ENCODE data around the gene TNRC6C. TPM values are rescaled to one million over a fixed set of nuclear protein-coding genes. Genes with fewer than 3 reads are reported as not detected.
"Not testable (repeated sequence)": the region's sequence is repeated elsewhere in the genome, so short reads cannot be mapped to it uniquely, and the experiment has no call there.

TNRC6C gene
- total and polyA plus RNA-seq, 10 donors, result 1.7 to 37.0 (median 18.3) TPM

- Histone ChIP-seq H3K9me3 (no peaks in the 10 kb centered on the region), H3K27ac (no peak overlapping the region), H3K36me3 (peaks cover 12 to 99% (median 69%) of the 10 kb centered on the region in 6 donors), H3K27me3 (replicated peaks in 1 of 7) (no peaks in the 10 kb centered on the region), H3K4me3 (no peak overlapping the region), H3K4me1 (no peaks in the 10 kb centered on the region)
- TF ChIP-seq POLR2A (IDR thresholded peaks at IDR 0.05) (no peak), POLR2AphosphoS5 (IDR thresholded peaks at IDR 0.05) (no peak)
- TF ChIP-seq, protein P1, sequence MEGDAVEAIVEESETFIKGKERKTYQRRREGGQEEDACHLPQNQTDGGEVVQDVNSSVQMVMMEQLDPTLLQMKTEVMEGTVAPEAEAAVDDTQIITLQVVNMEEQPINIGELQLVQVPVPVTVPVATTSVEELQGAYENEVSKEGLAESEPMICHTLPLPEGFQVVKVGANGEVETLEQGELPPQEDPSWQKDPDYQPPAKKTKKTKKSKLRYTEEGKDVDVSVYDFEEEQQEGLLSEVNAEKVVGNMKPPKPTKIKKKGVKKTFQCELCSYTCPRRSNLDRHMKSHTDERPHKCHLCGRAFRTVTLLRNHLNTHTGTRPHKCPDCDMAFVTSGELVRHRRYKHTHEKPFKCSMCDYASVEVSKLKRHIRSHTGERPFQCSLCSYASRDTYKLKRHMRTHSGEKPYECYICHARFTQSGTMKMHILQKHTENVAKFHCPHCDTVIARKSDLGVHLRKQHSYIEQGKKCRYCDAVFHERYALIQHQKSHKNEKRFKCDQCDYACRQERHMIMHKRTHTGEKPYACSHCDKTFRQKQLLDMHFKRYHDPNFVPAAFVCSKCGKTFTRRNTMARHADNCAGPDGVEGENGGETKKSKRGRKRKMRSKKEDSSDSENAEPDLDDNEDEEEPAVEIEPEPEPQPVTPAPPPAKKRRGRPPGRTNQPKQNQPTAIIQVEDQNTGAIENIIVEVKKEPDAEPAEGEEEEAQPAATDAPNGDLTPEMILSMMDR (IDR thresholded peaks at IDR 0.05 in 8 of 11, conservative IDR thresholded peaks at IDR 0.05 in 3 of 11), result no peak
- DNase-seq, result no peak
- 69 to 83% (median 78%) methylated on average over 3 of the region's 3 CpGs for WGBS, 5 donors
- intact Hi-C loops (cut with DNase I; ENCODE audit: low total_unique reads), result no loop called here
Observed at GRCh38 chr17:78081551-78081950, 123.0 kb downstream of the TNRC6C start.

- 80 to 90% (median 89%) methylated on average over 5 of the region's 5 CpGs for WGBS, 5 donors
- H3K27me3 ChIP-seq (replicated peaks in 1 of 7); H3K27ac ChIP-seq; H3K4me3 ChIP-seq; H3K4me1 ChIP-seq; intact Hi-C loops (cut with DNase I; ENCODE audit: low total_unique reads); H3K9me3 ChIP-seq; DNase-seq: not testable (repeated sequence)
- H3K36me3 ChIP-seq, result peaks cover 5 to 99% (median 70%) of the 10 kb centered on the region in 6 donors
Observed at GRCh38 chr17:78082355-78082872, 123.9 kb downstream of the TNRC6C start.

DNA sequence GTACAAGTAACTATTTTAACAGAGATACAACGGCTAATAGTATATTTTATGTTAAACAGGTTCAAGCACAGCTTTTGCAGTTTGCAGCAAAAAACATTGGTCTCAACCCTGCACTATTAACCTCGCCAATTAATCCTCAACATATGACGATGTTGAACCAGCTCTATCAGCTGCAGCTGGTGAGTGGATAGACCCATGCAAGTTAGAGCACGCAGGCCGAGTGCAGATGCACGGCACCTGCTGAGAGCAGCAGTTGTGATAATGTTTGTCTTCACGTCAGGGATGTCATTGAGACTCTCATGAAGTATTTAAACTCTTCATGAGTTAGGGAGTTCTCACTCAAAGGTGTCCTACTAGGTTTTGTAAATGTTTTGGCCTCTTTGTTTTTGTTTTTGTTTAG lies 124.5 kb downstream of the TNRC6C start:
- no peak for DNase-seq
- no peaks in the 10 kb centered on the region for H3K9me3 ChIP-seq
- no peaks in the 10 kb centered on the region for H3K27me3 ChIP-seq (replicated peaks in 1 of 7)
- intact Hi-C loops (cut with DNase I; ENCODE audit: low total_unique reads), result no loop called here
- 92 to 95% (median 95%) methylated on average over 7 of the region's 7 CpGs for WGBS, 5 donors
- H3K36me3 ChIP-seq, result peaks cover 5 to 99% (median 69%) of the 10 kb centered on the region in 6 donors
- no peaks in the 10 kb centered on the region for H3K4me1 ChIP-seq
- H3K4me3 ChIP-seq, result no peak overlapping the region
- TF ChIP-seq POLR2A (IDR thresholded peaks at IDR 0.05) (no peak), POLR2AphosphoS5 (IDR thresholded peaks at IDR 0.05) (no peak)
- TF ChIP-seq, protein P1 (IDR thresholded peaks at IDR 0.05 in 8 of 11, conservative IDR thresholded peaks at IDR 0.05 in 3 of 11), result no peak
- H3K27ac ChIP-seq, result no peak overlapping the region

GRCh38 chr17:78086740-78087139 lies 128.2 kb downstream of the TNRC6C start:
- no peak for DNase-seq
- Histone ChIP-seq H3K4me1 (peaks cover 0 to 12% (median 8%) of the 10 kb centered on the region in 6 donors), H3K4me3 (no peak overlapping the region), H3K9me3 (no peaks in the 10 kb centered on the region), H3K27ac (no peak overlapping the region), H3K36me3 (peaks cover 5 to 99% (median 57%) of the 10 kb centered on the region in 6 donors), H3K27me3 (replicated peaks in 1 of 7) (no peaks in the 10 kb centered on the region)
- TF ChIP-seq POLR2AphosphoS5 (IDR thresholded peaks at IDR 0.05) (no peak), POLR2A (IDR thresholded peaks at IDR 0.05) (no peak)
- TF ChIP-seq, protein P1 (IDR thresholded peaks at IDR 0.05 in 8 of 11, conservative IDR thresholded peaks at IDR 0.05 in 3 of 11), result no peak
- intact Hi-C loops (cut with DNase I; ENCODE audit: low total_unique reads), result no loop called here
- WGBS, 5 donors, result 94 to 98% (median 96%) methylated on average over 9 to 13 of the region's 13 CpGs

Data from spleen (tissue), 11 donors.